SK-N-SH (cell line): Measurements from ENCODE around the gene MUC5B. TPM values are rescaled to one million over a fixed set of nuclear protein-coding genes. Genes with fewer than 3 reads are reported as not detected.

Experiments
- CTCF ChIA-PET: fragments of 300-600, 350-600 bp; formaldehyde crosslinking; extraction: SDS; loops from one replicate; lab custom pipeline; 2021; lab: Yijun Ruan, JAX
- POLR2A ChIA-PET: fragments of 350-600 bp; sonication (Branson Sonifier 250); formaldehyde crosslinking; extraction: SDS; loops from one replicate; lab custom pipeline; 2020; ENCODE audit warnings: antibody characterized with exemption, inconsistent platforms; lab: Yijun Ruan, JAX
- DNase-seq: peaks from one replicate; pipeline ENCODE4 v3.0.0; 2012
- H2AFZ ChIP-seq: fragments of 200-600 bp; sonication (generic); 2 replicates; pipeline ENCODE4 v1.8.1; 2016; ENCODE audit warnings: antibody characterized with exemption, mild to moderate bottlenecking, low read depth
- H3F3A ChIP-seq: fragments of 200-600 bp; sonication (generic); replicated peaks from 2 replicates; pipeline ENCODE3; 2016; ENCODE audit warnings: antibody characterized with exemption, mild to moderate bottlenecking; ENCODE audit not compliant: insufficient read depth
- H3K27ac ChIP-seq, 2 experiments: fragments of 200-500 bp in 1 of 2; fragments of 200-600 bp in 1 of 2; sonication (Bioruptor generic) in 1 of 2; sonication (generic), shearing (Covaris generic) in 1 of 2; 2 replicates each; pipeline versions ENCODE4 v1.5.1 to v1.6.1; 2014 to 2016; ENCODE audit warnings: low read depth in 2 of 2, inconsistent platforms in 1 of 2, low read length in 1 of 2, mild to moderate bottlenecking in 1 of 2, mixed read lengths in 1 of 2
- H3K27me3 ChIP-seq: fragments of 200-600 bp; sonication (generic), shearing (Covaris generic); 2 replicates; pipeline ENCODE4 v1.6.1; 2016; ENCODE audit warnings: mixed run types; ENCODE audit not compliant: insufficient read depth
- H3K36me3 ChIP-seq, 2 experiments: fragments of 200-500 bp in 1 of 2; fragments of 200-600 bp in 1 of 2; sonication (Bioruptor generic) in 1 of 2; sonication (generic) in 1 of 2; replicated peaks in 1 of 2; 2 replicates each; pipeline versions ENCODE3 to v1.5.1; 2014 to 2016; ENCODE audit warnings: low read length in 1 of 2, mild to moderate bottlenecking in 1 of 2; ENCODE audit not compliant: insufficient read depth in 2 of 2, control insufficient read depth in 1 of 2
- H3K4me1 ChIP-seq, 2 experiments: fragments of 200-500 bp in 1 of 2; fragments of 200-600 bp in 1 of 2; sonication (Bioruptor generic) in 1 of 2; sonication (generic), shearing (Covaris generic) in 1 of 2; 2 replicates each; pipeline versions ENCODE4 v1.5.1 to v1.6.1; 2014 to 2016; ENCODE audit warnings: low read depth in 1 of 2, low read length in 1 of 2, mixed run types in 1 of 2; ENCODE audit not compliant: insufficient read depth in 2 of 2, control insufficient read depth in 1 of 2
- H3K4me2 ChIP-seq: fragments of 200-600 bp; sonication (generic), shearing (Covaris generic); 2 replicates; pipeline ENCODE4 v1.6.1; 2017; ENCODE audit warnings: mixed run types
- H3K4me3 ChIP-seq, 2 experiments: fragments of 200-500 bp in 1 of 2; fragments of 200-600 bp in 1 of 2; sonication (Bioruptor generic) in 1 of 2; sonication (generic), shearing (Covaris generic) in 1 of 2; 2 replicates each; pipeline versions ENCODE4 v1.5.1 to v1.8.1; 2014 to 2016; ENCODE audit warnings: low read depth in 2 of 2, inconsistent platforms in 1 of 2, low read length in 1 of 2, mild to moderate bottlenecking in 1 of 2, mixed read lengths in 1 of 2, moderate library complexity in 1 of 2
- H3K79me2 ChIP-seq: fragments of 200-600 bp; sonication (generic); 2 replicates; pipeline ENCODE4 v1.8.1; 2017; ENCODE audit warnings: mild to moderate bottlenecking; ENCODE audit not compliant: insufficient read depth
- H3K9ac ChIP-seq: fragments of 200-600 bp; sonication (generic); 2 replicates; pipeline ENCODE4 v1.6.1; 2017; ENCODE audit warnings: mixed run types
- H3K9me2 ChIP-seq: fragments of 200-600 bp; sonication (generic); 2 replicates; pipeline ENCODE4 v1.6.1; 2017; ENCODE audit warnings: mixed run types
- H3K9me3 ChIP-seq: fragments of 200-600 bp; sonication (generic); 2 replicates; pipeline ENCODE4 v1.6.1; 2017; ENCODE audit warnings: mixed run types, mild to moderate bottlenecking, moderate library complexity
- H4K20me1 ChIP-seq: fragments of 200-600 bp; sonication (generic); 2 replicates; pipeline ENCODE4 v1.6.1; 2017; ENCODE audit warnings: mild to moderate bottlenecking, mixed run types; ENCODE audit not compliant: insufficient read depth
- CHD2 ChIP-seq: fragments of 150-350 bp; IDR thresholded peaks from 2 replicates; pipeline ENCODE4 v1.6.1; 2018; ENCODE audit warnings: low read length; ENCODE audit not compliant: partially characterized antibody
- EP300 ChIP-seq, 2 experiments: IDR thresholded peaks; 2 replicates each; pipeline versions ENCODE4 v1.4.0 to v1.6.1; 2012; ENCODE audit warnings: borderline replicate concordance in 1 of 2, low read depth in 1 of 2, low read length in 1 of 2
- FOSL2 ChIP-seq: IDR thresholded peaks from 2 replicates; pipeline ENCODE4 v1.4.0; 2012; ENCODE audit warnings: low read depth, mild to moderate bottlenecking, moderate library complexity, borderline replicate concordance
- FOXJ3 ChIP-seq: sonication (generic); formaldehyde crosslinking; IDR thresholded peaks from 2 replicates; pipeline ENCODE4 v1.5.1; 2020; ENCODE audit warnings: mild to moderate bottlenecking, missing genetic modification reagents
- FOXM1 ChIP-seq: IDR thresholded peaks from 2 replicates; pipeline ENCODE4 v1.4.0; 2012; ENCODE audit warnings: low read depth, mild to moderate bottlenecking
- GABPA ChIP-seq: IDR thresholded peaks from 2 replicates; pipeline ENCODE4 v1.4.0; 2012; ENCODE audit warnings: low read depth, mild to moderate bottlenecking
- GATA2 ChIP-seq: sonication (generic); formaldehyde crosslinking; IDR thresholded peaks from 2 replicates; pipeline ENCODE4 v1.5.0; 2020; ENCODE audit warnings: mild to moderate bottlenecking, missing genetic modification reagents
- MXI1 ChIP-seq: IDR thresholded peaks from 2 replicates; pipeline ENCODE4 v1.6.1; 2012; ENCODE audit warnings: mild to moderate bottlenecking, low read depth, low read length, improper control_type of control experiment
- NFIC ChIP-seq: IDR thresholded peaks from 2 replicates; pipeline ENCODE4 v1.4.0; 2012; ENCODE audit warnings: borderline replicate concordance
- SMC3 ChIP-seq: IDR thresholded peaks from 2 replicates; pipeline ENCODE4 v1.6.1; 2012; ENCODE audit warnings: low read depth, low read length, improper control_type of control experiment
- TCF12 ChIP-seq: IDR thresholded peaks from 2 replicates; pipeline ENCODE4 v1.4.0; 2012
- whole genome bisulfite sequencing: methylation state at CpG from one replicate; pipeline ENCODE4 v1.1.6; 2017; ENCODE audit warnings: low lambda C conversion rate; 5-methylcytosine and 5-hydroxymethylcytosine counted together
- polyA plus RNA-seq, 3 experiments: library from polyadenylated mRNA; depleted of rRNA; stranded (reverse); fragments of >200 nt; gene quantifications; 2 replicates each; pipeline ENCODE4 v1.2.3, GENCODE V29; 2012
- TF ChIP-seq, protein P1 (sequence below): IDR thresholded peaks from 2 replicates; pipeline ENCODE4; 2012
- TF ChIP-seq, protein P2 (sequence below): fragments of 200-600 bp; sonication (generic); IDR thresholded peaks from 2 replicates; pipeline ENCODE4 v1.6.1; 2017; ENCODE audit warnings: antibody characterized with exemption, mild to moderate bottlenecking, moderate library complexity
- TF ChIP-seq, protein P3 (sequence below): fragments of 150-350 bp; IDR thresholded peaks from 2 replicates; pipeline ENCODE4 v1.6.1; 2016; ENCODE audit warnings: mild to moderate bottlenecking, low read depth, low read length
- TF ChIP-seq, protein P4 (sequence below): IDR thresholded peaks from 2 replicates; pipeline ENCODE4 v1.6.1; 2012; ENCODE audit warnings: mild to moderate bottlenecking, low read depth, low read length, moderate library complexity

MUC5B gene
- polyA plus RNA-seq, 1 of the 3 experiments (the other 2 are of a cell fraction) = not detected

DNA sequence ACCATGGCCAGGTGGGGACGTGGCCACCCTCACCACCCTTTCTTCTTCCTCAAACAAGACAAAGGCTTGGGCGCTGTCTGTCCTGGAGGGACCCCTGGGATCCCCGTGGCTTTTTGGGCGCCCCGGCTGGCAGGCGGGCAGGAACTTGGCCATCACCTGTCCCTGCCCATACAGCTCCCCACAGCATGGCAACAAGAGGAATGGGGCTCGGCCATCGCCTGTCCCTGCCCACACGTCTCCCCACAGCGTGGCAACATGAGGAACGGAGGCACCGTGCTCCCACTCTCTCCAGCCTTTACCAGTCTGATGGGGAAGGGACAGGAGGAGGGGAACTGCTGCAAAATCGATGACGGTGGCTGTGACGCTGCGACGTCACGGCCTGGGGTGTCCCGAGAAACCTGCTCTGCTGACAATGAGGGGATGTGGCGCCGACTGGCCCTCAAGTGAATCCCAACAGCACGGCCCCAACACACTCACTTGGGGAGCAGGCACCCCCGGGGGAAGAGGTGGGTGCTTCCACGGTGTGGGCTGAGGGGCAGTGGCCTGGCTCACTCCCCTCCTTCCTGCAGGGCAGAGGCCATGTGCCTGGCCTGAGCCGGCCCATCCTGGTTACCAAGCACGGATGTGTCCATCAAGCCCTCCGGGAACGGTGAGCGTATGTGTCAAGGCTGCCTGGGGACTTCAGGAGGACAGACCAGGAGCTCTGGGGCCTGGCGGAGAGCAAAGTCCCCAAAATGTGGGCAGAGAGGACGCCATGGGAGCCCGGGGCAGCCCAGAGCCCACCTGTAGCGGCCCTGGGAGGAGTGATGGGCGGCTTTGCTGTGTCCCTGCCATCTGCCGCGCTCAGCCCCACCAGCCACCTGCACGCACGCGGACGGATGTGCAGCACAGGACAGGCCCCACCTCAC, 56.2 kb downstream of the MUC5B start (continued):
- TF ChIP-seq, protein P1, sequence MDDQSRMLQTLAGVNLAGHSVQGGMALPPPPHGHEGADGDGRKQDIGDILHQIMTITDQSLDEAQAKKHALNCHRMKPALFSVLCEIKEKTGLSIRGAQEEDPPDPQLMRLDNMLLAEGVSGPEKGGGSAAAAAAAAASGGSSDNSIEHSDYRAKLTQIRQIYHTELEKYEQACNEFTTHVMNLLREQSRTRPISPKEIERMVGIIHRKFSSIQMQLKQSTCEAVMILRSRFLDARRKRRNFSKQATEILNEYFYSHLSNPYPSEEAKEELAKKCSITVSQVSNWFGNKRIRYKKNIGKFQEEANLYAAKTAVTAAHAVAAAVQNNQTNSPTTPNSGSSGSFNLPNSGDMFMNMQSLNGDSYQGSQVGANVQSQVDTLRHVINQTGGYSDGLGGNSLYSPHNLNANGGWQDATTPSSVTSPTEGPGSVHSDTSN = no peak
- TF ChIP-seq TCF12 = no peak

DNA sequence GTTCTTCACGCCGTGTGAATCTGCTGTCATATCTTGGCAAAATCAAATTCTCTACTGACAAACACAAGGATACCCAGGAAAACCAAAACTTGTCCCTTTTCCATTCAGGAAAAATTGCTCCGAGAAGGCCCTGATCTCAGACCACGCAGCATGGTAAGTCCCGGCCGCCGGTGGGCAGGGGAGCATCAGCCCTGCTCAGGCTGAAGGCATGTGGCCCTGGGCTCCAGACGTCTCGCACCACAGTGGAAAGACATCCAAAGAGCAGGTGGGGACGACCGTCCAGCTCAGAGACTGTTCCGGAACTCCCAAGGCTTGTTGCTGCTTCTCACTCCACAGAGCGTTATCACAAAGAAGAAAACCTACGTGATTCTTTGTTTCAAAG, 56.8 kb downstream of the MUC5B start:
- Histone ChIP-seq H3K79me2 (no peaks in the 10 kb centered on the region), H3K36me3 (peaks cover 0 to 69% of the 10 kb centered on the region in 2 experiments), H3K9me2 (no peaks in the 10 kb centered on the region), H3K4me2 (no peak overlapping the region), H3K9me3 (no peaks in the 10 kb centered on the region), H3K4me3 (no peak overlapping the region), H3K4me1 (peaks cover 0 to 19% of the 10 kb centered on the region in 2 experiments; a peak in 1 of 4 replicates), H3K27me3 (no peaks in the 10 kb centered on the region), H3K9ac (no peak overlapping the region), H4K20me1 (no peaks in the 10 kb centered on the region), H2AFZ (no peak overlapping the region), H3K27ac (no peak overlapping the region), H3F3A (peaks cover 3% of the 10 kb centered on the region)
- 89% methylated on average over 7 of the region's 14 CpGs for WGBS
- CTCF ChIA-PET = interaction anchor here (2.0 kb wide), 1 partner anchor 236 kb away, joined by 6 read pairs; no protein-coding TSS in a partner anchor
- POLR2A ChIA-PET = no interaction called here
- no peak for DNase-seq
- TF ChIP-seq GABPA = no peak
- TF ChIP-seq CHD2 = no peak
- TF ChIP-seq, protein P2, sequence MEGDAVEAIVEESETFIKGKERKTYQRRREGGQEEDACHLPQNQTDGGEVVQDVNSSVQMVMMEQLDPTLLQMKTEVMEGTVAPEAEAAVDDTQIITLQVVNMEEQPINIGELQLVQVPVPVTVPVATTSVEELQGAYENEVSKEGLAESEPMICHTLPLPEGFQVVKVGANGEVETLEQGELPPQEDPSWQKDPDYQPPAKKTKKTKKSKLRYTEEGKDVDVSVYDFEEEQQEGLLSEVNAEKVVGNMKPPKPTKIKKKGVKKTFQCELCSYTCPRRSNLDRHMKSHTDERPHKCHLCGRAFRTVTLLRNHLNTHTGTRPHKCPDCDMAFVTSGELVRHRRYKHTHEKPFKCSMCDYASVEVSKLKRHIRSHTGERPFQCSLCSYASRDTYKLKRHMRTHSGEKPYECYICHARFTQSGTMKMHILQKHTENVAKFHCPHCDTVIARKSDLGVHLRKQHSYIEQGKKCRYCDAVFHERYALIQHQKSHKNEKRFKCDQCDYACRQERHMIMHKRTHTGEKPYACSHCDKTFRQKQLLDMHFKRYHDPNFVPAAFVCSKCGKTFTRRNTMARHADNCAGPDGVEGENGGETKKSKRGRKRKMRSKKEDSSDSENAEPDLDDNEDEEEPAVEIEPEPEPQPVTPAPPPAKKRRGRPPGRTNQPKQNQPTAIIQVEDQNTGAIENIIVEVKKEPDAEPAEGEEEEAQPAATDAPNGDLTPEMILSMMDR = no peak
- TF ChIP-seq FOXJ3 (CRISPR knock-in tag) = no peak
- TF ChIP-seq NFIC = no peak
- no peak for TF ChIP-seq MXI1
- TF ChIP-seq FOXM1 = no peak
- TF ChIP-seq GATA2 (CRISPR knock-in tag) = no peak
- TF ChIP-seq SMC3 = no peak
- TF ChIP-seq, protein P3, sequence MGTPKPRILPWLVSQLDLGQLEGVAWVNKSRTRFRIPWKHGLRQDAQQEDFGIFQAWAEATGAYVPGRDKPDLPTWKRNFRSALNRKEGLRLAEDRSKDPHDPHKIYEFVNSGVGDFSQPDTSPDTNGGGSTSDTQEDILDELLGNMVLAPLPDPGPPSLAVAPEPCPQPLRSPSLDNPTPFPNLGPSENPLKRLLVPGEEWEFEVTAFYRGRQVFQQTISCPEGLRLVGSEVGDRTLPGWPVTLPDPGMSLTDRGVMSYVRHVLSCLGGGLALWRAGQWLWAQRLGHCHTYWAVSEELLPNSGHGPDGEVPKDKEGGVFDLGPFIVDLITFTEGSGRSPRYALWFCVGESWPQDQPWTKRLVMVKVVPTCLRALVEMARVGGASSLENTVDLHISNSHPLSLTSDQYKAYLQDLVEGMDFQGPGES = no peak
- TF ChIP-seq FOSL2 = no peak
- no peak for TF ChIP-seq EP300 (IDR thresholded peaks at IDR 0.05; ENCODE audit: borderline replicate concordance in 1 of 2, low read depth in 1 of 2, low read length in 1 of 2)
- TF ChIP-seq, protein P4, sequence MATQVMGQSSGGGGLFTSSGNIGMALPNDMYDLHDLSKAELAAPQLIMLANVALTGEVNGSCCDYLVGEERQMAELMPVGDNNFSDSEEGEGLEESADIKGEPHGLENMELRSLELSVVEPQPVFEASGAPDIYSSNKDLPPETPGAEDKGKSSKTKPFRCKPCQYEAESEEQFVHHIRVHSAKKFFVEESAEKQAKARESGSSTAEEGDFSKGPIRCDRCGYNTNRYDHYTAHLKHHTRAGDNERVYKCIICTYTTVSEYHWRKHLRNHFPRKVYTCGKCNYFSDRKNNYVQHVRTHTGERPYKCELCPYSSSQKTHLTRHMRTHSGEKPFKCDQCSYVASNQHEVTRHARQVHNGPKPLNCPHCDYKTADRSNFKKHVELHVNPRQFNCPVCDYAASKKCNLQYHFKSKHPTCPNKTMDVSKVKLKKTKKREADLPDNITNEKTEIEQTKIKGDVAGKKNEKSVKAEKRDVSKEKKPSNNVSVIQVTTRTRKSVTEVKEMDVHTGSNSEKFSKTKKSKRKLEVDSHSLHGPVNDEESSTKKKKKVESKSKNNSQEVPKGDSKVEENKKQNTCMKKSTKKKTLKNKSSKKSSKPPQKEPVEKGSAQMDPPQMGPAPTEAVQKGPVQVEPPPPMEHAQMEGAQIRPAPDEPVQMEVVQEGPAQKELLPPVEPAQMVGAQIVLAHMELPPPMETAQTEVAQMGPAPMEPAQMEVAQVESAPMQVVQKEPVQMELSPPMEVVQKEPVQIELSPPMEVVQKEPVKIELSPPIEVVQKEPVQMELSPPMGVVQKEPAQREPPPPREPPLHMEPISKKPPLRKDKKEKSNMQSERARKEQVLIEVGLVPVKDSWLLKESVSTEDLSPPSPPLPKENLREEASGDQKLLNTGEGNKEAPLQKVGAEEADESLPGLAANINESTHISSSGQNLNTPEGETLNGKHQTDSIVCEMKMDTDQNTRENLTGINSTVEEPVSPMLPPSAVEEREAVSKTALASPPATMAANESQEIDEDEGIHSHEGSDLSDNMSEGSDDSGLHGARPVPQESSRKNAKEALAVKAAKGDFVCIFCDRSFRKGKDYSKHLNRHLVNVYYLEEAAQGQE = no peak
- TF ChIP-seq, all 33 proteins: peak for 0
